Measurements from ENCODE around the gene BRD9. TPM values are rescaled to one million over a fixed set of nuclear protein-coding genes. Genes with fewer than 3 reads are reported as not detected.
"Not testable (repeated sequence)": the region's sequence is repeated elsewhere in the genome, so short reads cannot be mapped to it uniquely, and the experiment has no call there.

Gene BRD9
- total RNA-seq, 1 donor from 2014 or later, result 27.9 TPM

DNA sequence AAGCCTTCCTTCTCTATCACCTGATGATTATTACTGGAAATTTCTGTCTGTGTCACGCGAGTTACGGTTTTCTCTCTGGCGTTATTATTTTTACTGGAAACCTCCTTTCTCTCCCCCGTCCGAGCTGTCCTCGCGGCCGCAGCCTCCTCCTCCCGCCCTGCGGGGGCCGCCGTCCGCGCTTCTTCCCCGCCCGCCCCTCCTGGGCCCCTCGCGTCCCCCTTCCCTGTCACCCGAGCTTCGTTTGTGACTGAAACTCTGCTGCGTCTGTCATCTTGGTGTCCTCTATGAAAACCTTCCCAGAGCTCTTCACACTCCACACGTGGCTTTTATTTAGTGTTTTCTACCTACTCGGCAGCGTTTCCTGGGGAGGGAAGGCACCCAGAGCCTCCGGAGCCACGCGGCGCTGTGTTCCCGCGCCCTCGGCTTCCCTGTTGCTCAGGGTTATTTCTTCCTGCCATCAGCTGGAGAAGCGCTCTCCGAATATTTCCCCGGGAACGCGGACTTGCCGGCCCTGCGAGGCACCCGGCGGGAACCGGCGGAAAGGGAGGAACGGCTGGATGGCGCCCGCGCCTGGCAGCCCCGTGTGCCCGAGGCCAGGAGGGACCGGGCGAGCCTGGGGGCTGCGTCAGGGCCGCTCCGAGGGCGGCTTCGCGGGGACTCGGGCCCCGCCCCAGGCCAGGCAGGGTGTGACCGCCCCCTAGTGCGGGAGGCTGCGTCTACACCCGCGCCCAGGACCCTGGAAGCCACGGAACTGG, 34.0 kb upstream of the BRD9 start:
- DNase-seq (ENCODE audit: missing footprints) (no peak), ATAC-seq (peak; percentile 87)
- intact Hi-C loops (cut with DNase I), result no loop called here

GRCh38 chr5:923281-923873, 30.8 kb upstream of the BRD9 start:
- intact Hi-C loops (cut with DNase I), result loop anchor here (1.0 to 2.0 kb wide), 2 partner anchors 244 to 251 kb away; no protein-coding TSS in a partner anchor
- peak; percentile 91 for DNase-seq (ENCODE audit: missing footprints)
- peak; percentile 89 for ATAC-seq

GRCh38 chr5:922436-923280, 30.1 kb upstream of the BRD9 start:
- intact Hi-C loops (cut with DNase I), result loop anchor here (1.0 to 2.0 kb wide), 2 partner anchors 245 to 252 kb away; no protein-coding TSS in a partner anchor
- ATAC-seq (no peak), DNase-seq (ENCODE audit: missing footprints) (no peak)

DNA sequence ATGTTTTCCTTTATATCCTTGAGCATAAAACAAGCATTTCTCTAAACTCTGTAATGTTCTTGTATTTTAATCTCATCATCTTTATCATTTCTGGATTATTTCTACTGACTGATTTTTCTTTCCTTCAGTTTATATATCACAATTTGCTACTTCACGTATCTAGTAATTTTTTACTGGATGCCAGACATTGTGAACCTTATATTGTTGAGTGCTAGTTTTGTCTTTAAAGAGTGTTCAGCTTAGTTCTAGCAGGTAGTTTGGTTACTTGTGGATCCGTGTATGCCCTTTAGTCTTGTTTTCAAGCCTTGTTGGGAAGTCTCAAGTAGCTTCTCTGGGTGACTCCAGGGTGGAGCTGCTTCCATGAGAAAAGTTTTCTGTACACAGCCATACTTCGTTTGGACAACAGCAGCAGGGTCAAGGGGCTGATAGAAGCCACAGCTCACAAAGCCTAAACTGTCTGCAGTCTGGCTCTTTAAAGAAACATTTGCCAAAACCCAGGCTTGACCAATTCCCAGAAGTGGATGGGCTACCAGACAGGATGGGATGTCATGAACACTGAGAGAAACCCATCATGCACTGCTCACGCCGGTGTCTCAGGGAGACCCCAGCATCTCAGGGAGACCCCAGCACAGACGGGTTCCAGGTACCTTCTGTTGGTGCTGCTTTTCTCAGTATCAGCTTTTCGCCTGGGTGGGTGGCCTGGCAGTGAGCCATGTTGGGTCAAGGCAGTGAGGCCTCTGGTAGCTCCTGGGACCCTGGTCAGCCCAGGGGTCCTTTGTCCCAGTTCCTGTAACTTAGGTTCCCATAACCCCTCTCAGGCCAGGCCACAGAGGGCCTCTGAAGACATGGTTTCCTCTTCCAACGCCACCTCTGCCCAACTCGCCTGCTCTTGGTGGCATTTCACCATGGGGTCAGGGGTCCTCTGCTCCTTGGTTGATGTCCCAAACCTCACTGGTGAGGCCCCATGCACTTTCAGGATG, 29.1 kb upstream of the BRD9 start:
- ATAC-seq (no peak), DNase-seq (ENCODE audit: missing footprints) (no peak)
- intact Hi-C loops (cut with DNase I), result loop anchor here (2.0 kb wide), 1 partner anchor 253 kb away; no protein-coding TSS in a partner anchor

DNA sequence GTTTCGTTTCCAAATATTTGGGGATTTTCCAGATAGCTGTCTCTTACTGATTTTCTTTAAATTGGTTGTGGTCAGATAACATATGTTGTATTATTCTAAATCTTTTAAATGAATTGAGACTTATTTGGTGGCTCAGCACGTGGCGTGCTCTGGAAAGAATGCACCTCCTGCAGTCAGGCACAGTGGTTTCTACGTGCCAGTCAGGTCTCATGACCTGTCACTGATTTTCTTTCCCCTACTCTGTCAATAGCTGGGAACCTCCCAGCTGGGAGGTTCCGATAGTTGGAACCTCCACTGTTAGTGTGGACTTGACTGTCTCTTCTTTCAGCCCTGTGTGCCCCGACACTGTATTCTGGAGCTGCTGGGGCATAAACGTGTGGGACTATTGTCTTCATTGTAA, 27.7 kb upstream of the BRD9 start:
- DNase-seq (ENCODE audit: missing footprints) (no peak), ATAC-seq (no peak)
- intact Hi-C loops (cut with DNase I), result no loop called here

DNA sequence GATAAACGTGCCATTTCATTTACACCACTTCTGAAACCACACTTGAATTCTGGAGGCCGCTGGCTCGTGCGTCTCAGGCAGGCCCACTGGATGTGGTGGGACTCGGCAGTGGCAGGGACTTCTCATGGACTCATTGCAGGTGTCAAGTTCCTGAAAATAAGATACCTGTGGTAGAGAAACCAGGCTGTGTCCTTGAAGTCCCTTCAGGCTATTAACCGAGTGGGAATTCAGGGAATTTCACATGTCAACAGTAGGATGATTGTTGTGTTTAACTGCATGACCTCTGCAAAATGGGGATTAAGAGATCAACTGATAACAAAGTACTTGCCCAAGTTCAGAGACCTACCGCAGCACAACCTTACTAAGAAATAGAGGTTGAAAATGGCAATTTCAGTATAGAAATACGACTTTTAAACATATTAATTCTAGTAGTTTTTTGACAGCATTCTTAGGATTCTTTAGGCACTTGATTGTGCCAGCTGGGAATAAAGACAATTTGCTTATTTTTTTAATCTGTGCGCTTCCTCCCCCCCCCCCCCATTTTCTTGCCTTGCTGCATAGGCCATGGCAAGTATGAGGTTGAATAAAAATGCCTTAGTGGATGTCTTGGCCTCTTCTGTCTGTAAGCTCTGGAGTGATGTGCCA, 26.9 kb upstream of the BRD9 start:
- ATAC-seq (no peak), DNase-seq (ENCODE audit: missing footprints) (no peak)
- intact Hi-C loops (cut with DNase I), result no loop called here

DNA sequence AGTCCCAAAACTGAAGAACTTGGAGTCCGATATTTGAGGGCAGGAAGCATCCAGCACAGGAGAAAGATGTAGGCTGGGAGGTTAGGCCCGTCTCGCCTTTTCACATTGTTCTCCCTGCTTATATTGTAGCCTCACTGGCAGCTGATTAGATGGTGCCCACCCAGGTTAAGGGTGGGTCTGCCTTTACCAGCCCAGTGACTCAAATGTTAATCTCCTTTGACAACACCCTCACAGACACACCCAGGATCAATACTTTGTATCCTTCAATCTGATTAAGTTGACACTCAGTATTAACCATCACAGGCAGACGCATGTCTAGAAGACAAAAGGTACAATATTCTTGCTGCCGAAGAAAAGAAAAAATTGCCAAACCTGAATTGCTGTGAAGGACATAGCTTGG, 26.1 kb upstream of the BRD9 start:
- ATAC-seq; intact Hi-C loops (cut with DNase I); DNase-seq (ENCODE audit: missing footprints): not testable (repeated sequence)

DNA sequence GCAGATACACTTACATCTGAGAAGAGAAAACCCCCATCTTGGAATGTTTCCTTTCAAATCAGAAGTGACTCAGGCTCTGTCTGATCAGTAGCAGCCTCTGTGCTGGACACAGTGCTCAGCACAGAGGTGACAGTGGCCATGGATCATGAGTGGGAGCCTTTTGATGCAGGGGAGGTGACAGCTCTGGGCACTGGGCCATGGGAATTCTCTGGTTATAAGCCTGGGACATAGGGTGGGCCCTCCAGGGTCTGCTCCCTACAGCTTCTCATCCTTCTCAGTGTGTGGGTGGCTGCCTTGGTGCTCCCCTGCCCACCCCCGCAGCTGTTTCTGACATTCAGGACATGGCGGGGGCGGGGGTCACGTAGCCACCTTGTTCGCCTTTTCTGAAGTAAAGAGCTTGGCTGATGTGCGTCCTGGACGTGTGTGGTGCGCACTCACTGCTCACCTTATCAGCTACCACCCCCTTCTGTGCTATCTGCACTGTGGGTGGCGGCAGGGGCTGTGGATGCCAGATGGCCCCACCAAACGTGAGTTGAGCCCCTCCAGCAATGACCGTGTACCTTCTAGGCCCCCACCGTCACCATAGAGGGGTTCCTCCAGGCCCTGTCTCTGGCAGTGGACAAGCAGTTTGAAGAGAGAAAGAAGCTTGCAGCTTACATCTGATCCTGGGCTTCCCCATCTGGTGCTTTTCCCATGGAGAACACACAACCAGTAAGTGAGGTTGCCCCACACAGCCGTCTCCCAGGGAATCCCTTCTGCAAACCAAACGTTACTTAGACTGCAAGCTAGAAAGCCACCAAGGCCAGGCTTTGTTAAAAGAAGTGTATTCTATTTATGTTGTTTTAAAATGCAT, 24.1 kb upstream of the BRD9 start:
- no peak for ATAC-seq
- intact Hi-C loops (cut with DNase I), result no loop called here
- DNase-seq (ENCODE audit: missing footprints), result no peak

DNA sequence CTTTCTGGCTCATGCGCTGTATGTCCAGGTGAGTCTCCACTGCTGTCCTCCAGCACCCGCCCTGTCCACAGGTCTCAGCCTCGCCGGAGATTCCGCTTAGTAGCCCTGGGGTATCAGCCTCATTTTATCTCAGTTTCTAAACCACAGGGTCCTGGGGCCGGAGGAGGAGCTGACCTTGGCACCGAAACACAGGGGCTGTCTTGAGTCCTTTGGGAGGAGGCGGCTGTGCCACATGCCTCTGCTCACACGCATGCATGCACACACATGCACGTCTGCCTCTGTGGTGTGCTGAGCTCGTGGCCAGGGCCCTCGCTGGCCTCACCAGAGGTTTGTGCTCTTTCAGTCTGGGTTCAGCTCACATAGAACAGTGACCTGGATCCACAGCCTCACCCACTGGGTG, 23.3 kb upstream of the BRD9 start:
- ATAC-seq (no peak), DNase-seq (ENCODE audit: missing footprints) (no peak)
- intact Hi-C loops (cut with DNase I), result no loop called here

DNA sequence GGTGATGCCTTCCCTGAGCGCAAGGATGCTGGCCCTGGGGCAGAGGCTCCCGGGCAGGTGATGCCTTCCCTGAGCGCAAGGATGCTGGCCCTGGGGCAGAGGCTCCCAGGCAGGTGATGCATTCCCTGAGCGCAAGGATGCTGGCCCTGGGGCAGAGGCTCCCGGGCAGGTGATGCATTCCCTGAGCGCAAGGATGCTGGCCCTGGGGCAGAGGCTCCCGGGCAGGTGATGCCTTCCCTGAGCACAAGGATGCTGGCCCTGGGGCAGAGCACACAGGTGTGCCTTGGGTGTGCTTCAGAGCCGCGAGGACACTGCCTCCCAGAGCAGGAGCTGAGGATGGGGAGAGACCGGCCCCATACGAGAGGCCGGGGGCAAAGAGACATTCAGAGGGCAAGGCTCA, 22.7 kb upstream of the BRD9 start:
- intact Hi-C loops (cut with DNase I); DNase-seq (ENCODE audit: missing footprints); ATAC-seq: not testable (repeated sequence)

DNA sequence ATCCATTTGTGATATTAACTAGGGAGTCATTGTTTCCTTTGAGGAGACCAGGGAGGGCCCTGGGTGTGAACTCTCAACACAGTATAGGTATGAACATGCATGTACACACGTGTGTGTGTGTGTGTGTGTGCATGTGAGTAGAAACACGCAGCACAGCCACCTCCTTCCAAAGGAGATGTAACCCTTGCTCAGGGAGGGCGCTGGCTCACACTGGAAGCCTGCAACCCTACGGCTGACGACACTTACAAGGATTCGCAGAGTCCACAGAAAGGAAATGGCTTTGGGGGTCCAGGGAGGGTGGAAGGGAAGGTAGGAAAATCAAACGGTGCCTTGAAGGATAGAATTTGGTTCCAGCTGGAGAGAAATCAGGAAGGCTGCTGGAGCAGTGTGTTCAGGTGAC, 22.0 kb upstream of the BRD9 start:
- intact Hi-C loops (cut with DNase I), result no loop called here
- DNase-seq (ENCODE audit: missing footprints) (no peak), ATAC-seq (no peak)

DNA sequence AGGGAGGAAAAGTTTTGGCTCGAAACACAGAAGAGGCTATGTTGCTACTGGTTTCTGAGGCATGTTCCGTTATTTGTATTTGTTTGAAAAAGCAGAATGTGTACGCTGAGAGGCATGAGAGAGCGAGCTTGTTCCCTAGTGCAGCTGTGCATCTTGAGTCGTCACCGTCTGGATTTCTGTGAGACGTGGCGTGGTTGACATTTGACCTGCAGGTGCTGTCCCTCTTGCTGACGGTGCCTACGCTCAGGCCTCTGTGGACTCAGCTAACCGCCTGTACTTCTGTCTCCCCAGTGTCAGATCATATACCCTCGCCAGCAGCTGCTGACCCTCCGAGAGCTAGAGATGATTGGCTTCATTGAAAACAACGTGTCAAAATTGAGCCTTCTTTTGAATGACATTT, 21.6 kb upstream of the BRD9 start:
- ATAC-seq (no peak), DNase-seq (ENCODE audit: missing footprints) (no peak)
- intact Hi-C loops (cut with DNase I), result no loop called here

DNA sequence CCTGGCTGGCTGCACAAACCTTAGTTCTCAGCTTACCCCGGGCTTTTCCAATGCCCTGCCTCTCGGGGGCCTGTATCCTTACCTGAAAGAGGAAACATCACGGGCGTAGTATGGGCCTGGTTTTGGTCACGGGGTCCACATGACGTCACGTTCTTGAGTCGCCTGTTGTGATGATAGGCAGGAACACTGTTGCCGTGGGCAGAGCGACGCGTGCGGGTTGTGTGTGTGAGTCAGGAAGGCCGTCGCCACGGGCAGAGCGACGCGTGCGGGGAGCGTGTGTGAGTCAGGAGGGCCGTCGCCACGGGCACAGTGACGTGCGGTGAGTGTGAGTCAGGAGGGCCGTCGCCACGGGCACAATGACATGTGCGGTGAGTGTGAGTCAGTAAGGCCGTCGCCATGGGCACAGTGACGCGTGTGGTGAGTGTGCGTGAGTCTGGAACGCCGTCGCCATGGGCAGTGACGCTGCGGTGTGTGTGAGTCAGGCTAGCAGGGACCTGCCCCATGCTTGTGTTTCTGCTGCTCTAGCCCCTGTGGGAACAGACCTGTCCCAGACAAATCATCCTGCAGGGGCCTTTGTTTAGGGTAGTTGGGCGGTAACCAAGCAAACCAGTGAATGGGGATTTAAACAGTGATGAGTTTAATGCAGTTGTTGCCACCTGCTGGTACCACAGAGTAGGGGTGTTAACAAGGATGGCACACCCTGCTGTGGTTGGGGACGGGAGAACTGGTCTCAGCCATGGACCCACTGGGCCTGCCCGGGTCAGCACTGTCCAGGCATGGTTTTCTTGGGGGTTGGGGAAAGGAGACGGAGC, 19.9 kb upstream of the BRD9 start:
- intact Hi-C loops (cut with DNase I), result no loop called here
- ATAC-seq, result no peak
- DNase-seq (ENCODE audit: missing footprints), result no peak

DNA sequence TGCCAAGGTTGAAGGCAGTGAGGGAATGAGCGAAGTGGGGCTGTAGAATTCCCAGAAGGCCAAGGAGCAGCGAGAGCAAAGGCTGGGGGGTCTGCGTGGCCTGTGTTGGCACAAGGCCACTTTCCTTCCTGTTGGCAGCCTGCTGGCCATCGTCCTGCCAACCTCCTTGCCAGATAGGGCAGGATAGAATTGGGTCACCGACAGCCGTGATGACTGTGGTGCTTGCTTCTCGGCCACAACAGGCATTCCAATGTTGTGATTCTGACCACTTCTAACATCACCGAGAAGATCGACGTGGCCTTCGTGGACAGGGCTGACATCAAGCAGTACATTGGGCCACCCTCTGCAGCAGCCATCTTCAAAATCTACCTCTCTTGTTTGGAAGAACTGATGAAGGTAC, 19.0 kb upstream of the BRD9 start:
- no peak for ATAC-seq
- DNase-seq (ENCODE audit: missing footprints), result no peak
- intact Hi-C loops (cut with DNase I), result no loop called here

- DNase-seq (ENCODE audit: missing footprints), result no peak
- peak; percentile 18 for ATAC-seq
- intact Hi-C loops (cut with DNase I), result no loop called here
Measured at GRCh38 chr5:910769-911160, 18.2 kb upstream of the BRD9 start.

GRCh38 chr5:909994-910768, 17.6 kb upstream of the BRD9 start:
- no peak for ATAC-seq
- no peak for DNase-seq (ENCODE audit: missing footprints)
- intact Hi-C loops (cut with DNase I), result no loop called here

Data from Right ventricle myocardium inferior (tissue), 1 donor.